GM12872 (cell line): ENCODE measurements around the gene PABPN1L.

Experiments
- TF ChIP-seq, protein P1 (sequence below): IDR thresholded peaks from 3 replicates; pipeline ENCODE4 v1.5.1; 2011; ENCODE audit warnings: low read depth, mild to moderate bottlenecking, low read length, moderate library complexity; ENCODE audit not compliant: insufficient read depth

PABPN1L gene

DNA sequence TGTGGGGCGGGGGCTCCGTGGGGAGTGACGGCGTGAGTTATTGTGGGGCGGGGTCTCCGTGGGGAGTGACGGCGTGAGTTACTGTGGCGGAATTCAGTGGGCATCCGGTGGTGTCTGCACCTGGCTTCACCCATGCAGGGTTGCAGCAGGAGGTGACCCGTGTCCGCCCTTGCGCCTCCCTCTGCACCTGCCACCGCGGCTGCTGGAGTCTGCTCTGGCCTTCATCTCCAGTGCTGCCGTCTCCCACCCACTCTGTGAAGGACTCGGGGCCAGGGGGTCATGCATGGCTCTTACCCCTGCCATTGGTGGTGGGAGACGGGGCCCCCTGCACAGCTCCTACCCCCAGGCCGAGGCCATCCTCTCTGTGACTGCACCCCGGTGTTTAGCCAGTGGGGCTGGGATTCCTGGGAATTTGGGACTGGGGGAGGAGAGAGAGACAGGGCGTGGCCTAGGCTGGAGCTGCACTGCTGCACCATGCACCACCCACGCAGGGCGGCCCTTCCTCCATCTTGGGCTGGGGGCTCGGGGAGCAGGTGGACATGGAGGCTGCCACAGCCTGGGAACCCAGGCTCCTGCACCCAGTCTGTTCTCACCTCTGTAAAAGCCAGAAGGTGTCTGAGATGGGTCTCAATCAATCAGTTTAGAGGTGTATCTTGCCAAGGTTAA, 1.3 kb upstream of the PABPN1L start:
- TF ChIP-seq, protein P1, sequence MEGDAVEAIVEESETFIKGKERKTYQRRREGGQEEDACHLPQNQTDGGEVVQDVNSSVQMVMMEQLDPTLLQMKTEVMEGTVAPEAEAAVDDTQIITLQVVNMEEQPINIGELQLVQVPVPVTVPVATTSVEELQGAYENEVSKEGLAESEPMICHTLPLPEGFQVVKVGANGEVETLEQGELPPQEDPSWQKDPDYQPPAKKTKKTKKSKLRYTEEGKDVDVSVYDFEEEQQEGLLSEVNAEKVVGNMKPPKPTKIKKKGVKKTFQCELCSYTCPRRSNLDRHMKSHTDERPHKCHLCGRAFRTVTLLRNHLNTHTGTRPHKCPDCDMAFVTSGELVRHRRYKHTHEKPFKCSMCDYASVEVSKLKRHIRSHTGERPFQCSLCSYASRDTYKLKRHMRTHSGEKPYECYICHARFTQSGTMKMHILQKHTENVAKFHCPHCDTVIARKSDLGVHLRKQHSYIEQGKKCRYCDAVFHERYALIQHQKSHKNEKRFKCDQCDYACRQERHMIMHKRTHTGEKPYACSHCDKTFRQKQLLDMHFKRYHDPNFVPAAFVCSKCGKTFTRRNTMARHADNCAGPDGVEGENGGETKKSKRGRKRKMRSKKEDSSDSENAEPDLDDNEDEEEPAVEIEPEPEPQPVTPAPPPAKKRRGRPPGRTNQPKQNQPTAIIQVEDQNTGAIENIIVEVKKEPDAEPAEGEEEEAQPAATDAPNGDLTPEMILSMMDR = no peak

DNA sequence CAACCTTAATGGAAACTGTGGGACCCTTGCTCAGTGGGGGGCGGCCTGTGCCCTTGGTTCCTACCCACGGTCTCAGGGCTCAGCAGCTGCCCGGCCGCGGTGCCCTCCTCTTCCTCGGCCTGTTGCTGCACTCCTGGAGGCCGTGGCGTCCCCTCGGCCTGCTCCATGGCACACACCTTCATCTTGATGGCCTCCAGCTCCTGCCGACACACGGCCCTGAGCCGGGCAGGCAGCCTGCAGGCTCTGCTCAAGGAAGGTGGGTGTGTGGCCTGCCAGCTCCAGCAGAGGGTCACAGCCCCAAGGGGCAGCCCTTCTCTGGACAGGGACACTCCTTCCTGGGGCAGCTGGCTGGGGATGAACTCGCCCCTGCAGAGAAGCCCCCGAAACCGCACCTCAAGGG, 718 bp downstream of the PABPN1L start:
- TF ChIP-seq, protein P1 = no peak

DNA sequence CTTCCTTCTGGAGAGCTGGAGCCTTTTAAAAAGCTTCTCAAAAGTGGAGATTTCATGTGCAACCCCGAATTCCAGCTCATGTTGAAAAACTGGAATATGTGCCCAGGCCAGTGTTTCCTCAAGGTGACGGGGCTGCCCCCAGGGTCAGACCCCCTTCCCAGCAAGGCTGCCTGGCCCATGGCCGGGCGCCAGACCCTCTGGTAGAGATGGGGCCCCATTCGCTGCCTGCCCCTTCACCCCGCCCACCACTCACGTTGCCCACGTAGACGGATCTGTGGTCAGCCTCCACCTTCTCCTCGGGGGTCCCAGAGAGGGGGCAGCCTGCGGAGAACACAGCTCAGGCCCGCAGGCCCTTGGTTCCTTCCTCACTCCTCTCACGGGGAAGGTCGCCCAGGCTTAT, 1.1 kb downstream of the PABPN1L start:
- TF ChIP-seq, protein P1 = no peak

DNA sequence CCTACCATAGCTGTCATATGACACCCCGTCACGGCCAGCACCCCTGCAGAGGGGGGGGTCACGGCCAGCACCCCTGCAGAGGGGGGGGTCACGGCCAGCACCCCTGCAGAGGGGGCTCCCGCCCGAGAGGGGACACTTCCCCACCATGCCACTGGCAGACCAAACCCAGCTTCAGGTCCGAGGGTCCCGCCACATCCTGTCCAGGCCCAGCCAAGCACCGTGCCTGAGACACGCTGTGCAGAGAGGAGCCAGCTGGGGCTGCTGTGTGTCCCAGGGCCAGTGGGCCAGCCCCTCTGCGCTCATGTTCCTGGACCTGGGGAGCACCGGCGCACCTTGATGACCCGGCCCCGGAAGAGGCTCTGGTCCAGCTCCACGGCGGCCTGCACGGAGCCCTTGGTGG, 1.9 kb downstream of the PABPN1L start:
- TF ChIP-seq, protein P1 = no peak

DNA sequence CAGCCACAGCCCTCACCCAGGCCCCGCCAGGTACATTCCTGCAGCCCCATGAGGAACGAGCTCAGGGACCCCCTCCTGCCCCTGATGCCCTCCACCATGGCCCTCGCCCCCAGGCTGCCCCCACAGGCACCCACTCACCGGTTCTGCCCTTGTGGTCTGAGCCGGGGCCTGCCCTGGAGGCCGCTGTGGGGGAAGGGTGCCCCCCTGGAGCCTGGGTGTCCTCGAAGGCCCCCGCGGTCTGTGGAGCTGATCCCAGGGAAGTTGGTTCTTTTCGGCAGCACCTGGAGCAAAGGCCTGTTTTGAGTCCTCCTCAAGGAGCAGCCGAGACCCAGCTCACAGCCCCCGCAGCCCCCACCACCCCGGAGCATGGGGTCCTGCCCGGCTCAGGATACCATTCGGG, 2.4 kb downstream of the PABPN1L start:
- TF ChIP-seq, protein P1 = no peak

DNA sequence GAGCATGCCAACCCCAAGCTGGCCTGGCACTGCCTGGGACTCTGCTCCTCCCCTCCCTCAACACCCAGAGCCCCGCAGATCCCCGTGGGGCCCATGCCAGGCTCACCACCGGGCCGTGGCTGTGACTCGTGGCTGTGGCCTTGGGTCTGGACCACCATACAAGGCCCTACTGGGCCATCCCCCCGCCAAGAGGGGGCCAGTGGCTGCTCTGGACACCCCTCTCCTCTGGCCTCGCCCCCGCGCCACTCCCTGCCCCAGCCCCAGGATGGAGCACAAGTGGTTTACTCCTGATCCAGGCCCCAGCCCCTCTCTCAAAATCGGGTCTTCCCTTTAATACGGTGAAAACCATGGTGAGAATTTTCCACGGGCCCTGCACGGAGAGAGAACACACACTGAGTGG, 3.0 kb downstream of the PABPN1L start:
- TF ChIP-seq, protein P1 = no peak

DNA sequence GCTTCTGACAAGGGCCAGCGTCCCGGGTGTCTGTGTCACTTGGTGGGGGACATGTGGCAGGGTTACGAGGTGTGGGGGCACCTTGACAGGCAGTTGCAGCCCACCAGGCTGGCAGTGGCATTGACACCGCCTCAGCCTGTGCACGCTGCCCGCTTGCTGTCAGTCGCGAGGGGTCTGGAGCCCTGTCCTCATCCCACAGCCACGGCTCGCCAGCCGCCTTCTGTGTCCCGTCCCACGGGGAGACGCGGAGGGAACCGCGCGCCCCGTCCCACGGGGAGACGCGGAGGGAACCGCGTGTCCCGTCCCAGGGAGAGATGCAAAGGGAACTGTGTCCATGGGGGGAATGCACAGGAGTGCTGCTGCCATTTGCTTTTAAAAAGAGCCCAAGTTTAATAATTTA, 3.5 kb downstream of the PABPN1L start:
- TF ChIP-seq, protein P1 = no peak
